ENCODE measurements around the gene MBNL2. TPM values are rescaled to one million over a fixed set of nuclear protein-coding genes. Genes with fewer than 3 reads are reported as not detected.
"Not testable (repeated sequence)": the region's sequence is repeated elsewhere in the genome, so short reads cannot be mapped to it uniquely, and the experiment has no call there.

The MBNL2 gene
- total RNA-seq, 2 experiments from 2014 or later = 23.4 to 24.6 TPM

DNA sequence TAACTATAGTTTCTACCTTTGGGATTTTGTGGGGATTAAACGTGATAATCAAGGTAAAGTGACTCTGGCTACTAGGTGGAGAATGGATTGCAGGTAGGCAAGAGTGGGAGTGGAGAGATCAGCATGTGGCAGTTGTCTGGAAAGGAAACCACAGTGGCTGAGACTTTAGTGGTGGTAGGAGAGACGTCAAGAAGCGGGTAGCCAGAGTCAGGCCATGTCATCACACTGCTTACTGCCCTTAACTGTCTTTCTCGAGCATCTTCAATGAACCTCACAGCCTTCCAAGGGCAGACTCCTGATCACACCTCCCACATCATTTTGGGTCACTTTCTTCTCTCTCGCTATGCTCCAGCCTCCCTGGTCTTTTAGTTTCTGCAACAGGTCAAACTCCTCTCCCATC lies 28.6 kb upstream of the MBNL2 start:
- no peaks in the 10 kb centered on the region for H3K9me3 Mint-ChIP-seq

DNA sequence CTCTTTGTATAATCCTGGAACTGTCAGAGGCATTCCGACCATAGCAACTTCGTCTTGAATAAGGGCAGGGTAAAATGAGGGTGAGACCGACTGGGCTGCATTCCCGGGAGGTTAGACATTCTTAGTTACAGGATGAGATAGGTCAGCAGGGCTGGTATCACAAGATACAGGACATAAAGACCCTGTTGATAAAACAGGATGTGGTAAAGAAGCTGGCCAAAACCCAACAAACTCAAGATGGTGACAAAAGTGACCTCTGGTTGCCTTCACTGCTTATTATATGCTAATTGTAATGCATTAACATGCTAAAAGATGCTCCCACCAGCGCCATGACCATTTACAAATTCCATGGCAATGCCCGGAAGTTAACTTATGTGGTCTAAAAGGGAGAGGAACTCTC lies 27.7 kb upstream of the MBNL2 start:
- H3K9me3 Mint-ChIP-seq = no peaks in the 10 kb centered on the region
- DNase-seq = no peak
- CTCF ChIA-PET = no interaction called here
- peaks cover 4% of the 10 kb centered on the region for H3K27me3 Mint-ChIP-seq
- POLR2A ChIA-PET = no interaction called here
- no peaks in the 10 kb centered on the region for H3K4me1 Mint-ChIP-seq (ENCODE audit: low read depth)
- no peak overlapping the region for H3K27ac Mint-ChIP-seq
- no peak overlapping the region for H3K4me3 Mint-ChIP-seq
- intact Hi-C loops (cut with micrococcal nuclease) = no loop called here
- no peaks in the 10 kb centered on the region for H3K36me3 Mint-ChIP-seq

More for the DNA sequence above, 28.6 kb upstream of the MBNL2 start:
- intact Hi-C loops (cut with micrococcal nuclease) = no loop called here
- Mint-ChIP-seq H3K27ac (no peak overlapping the region), H3K4me3 (no peak overlapping the region), H3K36me3 (no peaks in the 10 kb centered on the region), H3K27me3 (peaks cover 1% of the 10 kb centered on the region), H3K4me1 (ENCODE audit: low read depth) (peaks cover 3% of the 10 kb centered on the region)
- DNase-seq = no peak
- ChIA-PET CTCF (no interaction called here), POLR2A (no interaction called here)

GRCh38 chr13:97196340-97196739 lies 25.8 kb upstream of the MBNL2 start:
- Mint-ChIP-seq H3K36me3 (no peaks in the 10 kb centered on the region), H3K27me3 (peaks cover 8% of the 10 kb centered on the region), H3K9me3 (no peaks in the 10 kb centered on the region), H3K4me3 (no peak overlapping the region), H3K4me1 (ENCODE audit: low read depth) (no peaks in the 10 kb centered on the region), H3K27ac (no peak overlapping the region)
- ChIA-PET CTCF (no interaction called here), POLR2A (no interaction called here)
- intact Hi-C loops (cut with micrococcal nuclease) = no loop called here
- no peak for DNase-seq

- intact Hi-C loops (cut with micrococcal nuclease) = no loop called here
- Mint-ChIP-seq H3K4me3 (no peak overlapping the region), H3K9me3 (no peaks in the 10 kb centered on the region), H3K36me3 (no peaks in the 10 kb centered on the region), H3K27ac (no peak overlapping the region), H3K27me3 (peaks cover 13% of the 10 kb centered on the region), H3K4me1 (ENCODE audit: low read depth) (no peaks in the 10 kb centered on the region)
- ChIA-PET CTCF (no interaction called here), POLR2A (no interaction called here)
- DNase-seq = peak; percentile 13
These were observed 23.4 kb upstream of the MBNL2 start for GRCh38 chr13:97198753-97199152.

DNA sequence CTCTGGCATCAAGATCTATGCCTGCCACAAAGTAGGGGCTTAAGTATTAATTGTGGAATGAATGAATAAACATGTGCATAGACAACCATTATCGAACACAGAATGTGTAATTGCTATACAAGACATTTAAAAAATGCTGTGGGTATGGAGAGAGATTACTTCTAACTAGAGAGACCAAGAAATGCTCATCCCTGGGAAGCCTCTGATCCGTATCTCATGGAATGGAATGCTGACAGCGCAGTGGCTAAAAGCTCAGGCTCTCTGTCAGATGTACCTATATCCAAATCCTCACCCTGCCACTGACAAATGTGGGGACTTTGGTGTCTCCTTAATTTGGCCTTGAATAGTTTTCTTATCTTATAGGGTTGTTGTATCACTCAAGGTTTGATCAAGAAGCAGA lies 22.7 kb upstream of the MBNL2 start:
- no peaks in the 10 kb centered on the region for H3K4me1 Mint-ChIP-seq (ENCODE audit: low read depth)
- DNase-seq = no peak
- H3K27ac Mint-ChIP-seq = no peak overlapping the region
- H3K36me3 Mint-ChIP-seq = no peaks in the 10 kb centered on the region
- no peak overlapping the region for H3K4me3 Mint-ChIP-seq
- intact Hi-C loops (cut with micrococcal nuclease) = no loop called here
- POLR2A ChIA-PET = no interaction called here
- CTCF ChIA-PET = no interaction called here
- H3K27me3 Mint-ChIP-seq = peaks cover 13% of the 10 kb centered on the region
- H3K9me3 Mint-ChIP-seq = no peaks in the 10 kb centered on the region

- no peaks in the 10 kb centered on the region for H3K4me1 Mint-ChIP-seq (ENCODE audit: low read depth)
- CTCF ChIA-PET = no interaction called here
- no peak for DNase-seq
- peaks cover 13% of the 10 kb centered on the region for H3K27me3 Mint-ChIP-seq
- H3K4me3 Mint-ChIP-seq = no peak overlapping the region
- intact Hi-C loops (cut with micrococcal nuclease) = no loop called here
- POLR2A ChIA-PET = no interaction called here
- H3K9me3 Mint-ChIP-seq = no peaks in the 10 kb centered on the region
- no peaks in the 10 kb centered on the region for H3K36me3 Mint-ChIP-seq
- H3K27ac Mint-ChIP-seq = no peak overlapping the region
These were observed 21.8 kb upstream of the MBNL2 start for GRCh38 chr13:97200081-97200942.

GRCh38 chr13:97202761-97203160 lies 19.4 kb upstream of the MBNL2 start:
- H3K36me3 Mint-ChIP-seq = no peaks in the 10 kb centered on the region
- peaks cover 3% of the 10 kb centered on the region for H3K9me3 Mint-ChIP-seq
- H3K4me1 Mint-ChIP-seq (ENCODE audit: low read depth) = peaks cover 5% of the 10 kb centered on the region
- intact Hi-C loops (cut with micrococcal nuclease) = no loop called here
- no peak overlapping the region for H3K4me3 Mint-ChIP-seq
- no peak overlapping the region for H3K27ac Mint-ChIP-seq
- ChIA-PET CTCF (no interaction called here), POLR2A (no interaction called here)
- no peak for DNase-seq
- peaks cover 13% of the 10 kb centered on the region for H3K27me3 Mint-ChIP-seq

DNA sequence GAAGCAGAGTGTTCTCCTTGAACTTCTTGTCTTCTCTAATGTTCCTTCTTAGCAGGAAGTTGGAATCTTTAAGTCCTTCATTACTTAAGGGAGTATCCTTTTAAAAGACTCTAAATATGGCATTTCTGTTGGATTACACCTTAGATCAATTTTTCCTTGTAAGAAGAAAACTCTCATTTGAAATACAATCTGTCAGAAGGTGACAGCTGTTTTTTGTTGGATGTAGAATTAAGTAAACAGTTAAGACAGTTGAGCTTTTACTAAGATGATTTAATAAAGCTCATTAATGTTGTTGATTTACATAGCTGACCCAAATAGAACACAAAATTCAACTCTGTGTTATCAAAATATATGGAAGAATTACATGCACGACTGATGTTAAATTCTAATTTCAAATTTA lies 16.7 kb upstream of the MBNL2 start:
- Mint-ChIP-seq H3K4me3 (no peak overlapping the region), H3K9me3 (peaks cover 3% of the 10 kb centered on the region), H3K27me3 (peaks cover 8% of the 10 kb centered on the region), H3K36me3 (no peaks in the 10 kb centered on the region), H3K27ac (no peak overlapping the region), H3K4me1 (ENCODE audit: low read depth) (peaks cover 10% of the 10 kb centered on the region)
- ChIA-PET CTCF (interaction anchor here (1.0 to 1.4 kb wide), 3 partner anchors 60 to 139 kb away, joined by 3 to 7 read pairs (median 3); no protein-coding TSS in a partner anchor), POLR2A (no interaction called here)
- intact Hi-C loops (cut with micrococcal nuclease) = no loop called here
- no peak for DNase-seq

DNA sequence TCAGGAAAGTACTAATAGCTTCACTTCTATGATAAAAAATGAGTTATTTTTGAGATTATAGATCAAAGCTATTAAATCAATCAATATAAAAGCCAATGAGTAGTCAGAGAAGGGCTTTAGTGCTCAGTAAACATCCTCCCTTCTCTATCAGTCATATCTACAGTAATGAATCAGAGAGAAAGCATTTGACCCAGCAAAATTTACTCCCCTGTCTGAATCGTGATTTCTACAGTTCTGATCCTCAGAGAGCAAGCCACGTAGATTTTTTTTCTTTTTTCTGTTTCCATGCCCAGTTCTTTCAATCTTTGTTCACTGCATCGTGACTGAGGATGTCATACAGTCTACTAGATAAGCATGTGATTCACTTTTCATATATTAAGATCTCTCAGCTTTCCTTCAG lies 16.2 kb upstream of the MBNL2 start:
- peaks cover 3% of the 10 kb centered on the region for H3K9me3 Mint-ChIP-seq
- peaks cover 15% of the 10 kb centered on the region for H3K4me1 Mint-ChIP-seq (ENCODE audit: low read depth)
- no peak overlapping the region for H3K4me3 Mint-ChIP-seq
- intact Hi-C loops (cut with micrococcal nuclease) = no loop called here
- H3K36me3 Mint-ChIP-seq = no peaks in the 10 kb centered on the region
- ChIA-PET POLR2A (no interaction called here), CTCF (interaction anchor here (0.9 to 1.4 kb wide), 4 partner anchors 60 to 189 kb away, joined by 3 to 7 read pairs (median 3); no protein-coding TSS in a partner anchor)
- DNase-seq = no peak
- H3K27ac Mint-ChIP-seq = no peak overlapping the region
- peaks cover 8% of the 10 kb centered on the region for H3K27me3 Mint-ChIP-seq

DNA sequence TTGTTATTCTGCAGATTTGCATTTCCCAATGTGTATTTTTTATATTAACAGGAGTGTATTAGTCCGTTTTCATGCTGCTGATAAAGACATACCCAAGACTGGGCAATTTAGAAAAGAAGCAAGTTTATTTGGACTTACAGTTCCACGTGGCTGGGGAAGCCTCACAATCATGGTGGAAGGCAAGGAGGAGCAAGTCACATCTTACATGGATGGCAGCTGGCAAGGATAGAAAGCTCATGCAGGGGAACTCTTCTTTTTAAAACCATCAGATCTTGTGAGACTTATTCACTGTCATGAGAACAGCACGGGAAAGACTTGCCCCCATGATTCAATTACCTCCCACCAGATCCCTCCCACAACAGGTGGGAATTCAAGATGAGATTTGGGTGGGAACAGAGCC lies 14.9 kb upstream of the MBNL2 start:
- H3K27me3 Mint-ChIP-seq; DNase-seq; H3K36me3 Mint-ChIP-seq; H3K27ac Mint-ChIP-seq; H3K4me3 Mint-ChIP-seq; POLR2A ChIA-PET; intact Hi-C loops (cut with micrococcal nuclease); H3K9me3 Mint-ChIP-seq: not testable (repeated sequence)
- CTCF ChIA-PET = interaction anchor here (0.9 kb wide), 1 partner anchor 190 kb away, joined by 3 read pairs; no protein-coding TSS in a partner anchor
- H3K4me1 Mint-ChIP-seq (ENCODE audit: low read depth) = peaks cover 18% of the 10 kb centered on the region

DNA sequence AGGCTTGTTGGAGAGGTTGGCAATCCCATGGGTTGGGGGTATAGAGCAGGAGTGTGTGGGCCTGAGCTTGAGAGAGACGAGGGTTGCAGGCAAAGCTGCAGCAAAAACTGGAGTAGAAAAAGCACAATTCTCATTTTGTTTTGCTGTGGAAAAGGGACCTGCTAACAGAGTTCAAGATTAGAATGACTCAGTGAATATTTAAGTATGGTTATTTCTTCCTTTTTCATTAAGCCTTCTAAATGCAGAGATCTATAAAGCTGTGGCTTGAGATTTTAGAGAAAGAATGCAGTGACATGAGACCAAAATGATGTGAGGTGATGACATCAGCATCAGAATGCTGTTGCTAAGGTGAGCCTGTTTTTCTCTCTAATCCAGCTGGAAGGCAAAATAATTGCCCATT lies 10.8 kb upstream of the MBNL2 start:
- H3K27me3 Mint-ChIP-seq = no peaks in the 10 kb centered on the region
- ChIA-PET CTCF (interaction anchor here (0.6 to 6.3 kb wide), 5 partner anchors 14 to 133 kb away, joined by 3 to 54 read pairs (median 5); no protein-coding TSS in a partner anchor), POLR2A (interaction anchor here (1.4 kb wide), 1 partner anchor 11 kb away, joined by 4 read pairs; the partner anchor contains the start of gene MBNL2)
- H3K36me3 Mint-ChIP-seq = no peaks in the 10 kb centered on the region
- peaks cover 29% of the 10 kb centered on the region for H3K4me1 Mint-ChIP-seq (ENCODE audit: low read depth)
- no peak overlapping the region for H3K27ac Mint-ChIP-seq
- H3K9me3 Mint-ChIP-seq = peaks cover 3% of the 10 kb centered on the region
- no peak for DNase-seq
- intact Hi-C loops (cut with micrococcal nuclease) = no loop called here
- no peak overlapping the region for H3K4me3 Mint-ChIP-seq

GRCh38 chr13:97212004-97212403 lies 10.1 kb upstream of the MBNL2 start:
- intact Hi-C loops (cut with micrococcal nuclease) = loop anchor here (2.0 kb wide), 1 partner anchor 133 kb away; no protein-coding TSS in a partner anchor

More at GRCh38 chr13:97212004-97212403, 10.1 kb upstream of the MBNL2 start:
- DNase-seq = no peak
- ChIA-PET CTCF (interaction anchor here (0.9 to 6.3 kb wide), 6 partner anchors 11 to 148 kb away, joined by 3 to 54 read pairs (median 6); no protein-coding TSS in a partner anchor), POLR2A (no interaction called here)
- Mint-ChIP-seq H3K4me1 (ENCODE audit: low read depth) (peaks cover 29% of the 10 kb centered on the region), H3K27me3 (no peaks in the 10 kb centered on the region), H3K4me3 (no peak overlapping the region), H3K27ac (no peak overlapping the region), H3K36me3 (no peaks in the 10 kb centered on the region), H3K9me3 (peaks cover 3% of the 10 kb centered on the region)

Data from activated CD4-positive, alpha-beta memory T cell treated with anti-CD3 and anti-CD28 coated beads for 36 hours (primary cell).